Measurements from ENCODE around the gene AUTS2.

- no peak for TF ChIP-seq CTCF (conservative IDR thresholded peaks at IDR 0.05 in 1 of 2, IDR thresholded peaks at IDR 0.05 in 1 of 2; ENCODE audit: low read depth in 1 of 2, low read length in 2 of 2)
- no peak for TF ChIP-seq EZH2 (IDR thresholded peaks at IDR 0.05; ENCODE audit: low read length, missing control alignments)
These were observed 705.0 kb downstream of the AUTS2 start for GRCh38 chr7:70303309-70303708.
